Fibroblast of pulmonary artery (primary cell): ENCODE results near the gene ICAM2.
A peak's percentile ranks its signal among the peaks of the same experiment; 100 is the strongest.

ENCODE experiments used
- DNase-seq: peaks from one replicate; pipeline ENCODE4 v3.0.0-alpha.2; 2010; ENCODE audit warnings: low read depth
- H3K4me3 ChIP-seq: replicated peaks from 2 replicates; pipeline ENCODE4 v1.5.1; 2011; ENCODE audit warnings: low read depth, mild to moderate bottlenecking, control low read depth, low read length, moderate library complexity
- TF ChIP-seq, protein P1 (sequence below): IDR thresholded peaks from 2 replicates; pipeline ENCODE4 v1.5.1; 2011; ENCODE audit warnings: mild to moderate bottlenecking, control low read depth, low read length, inconsistent platforms; ENCODE audit errors: missing control alignments

ICAM2 gene

DNA sequence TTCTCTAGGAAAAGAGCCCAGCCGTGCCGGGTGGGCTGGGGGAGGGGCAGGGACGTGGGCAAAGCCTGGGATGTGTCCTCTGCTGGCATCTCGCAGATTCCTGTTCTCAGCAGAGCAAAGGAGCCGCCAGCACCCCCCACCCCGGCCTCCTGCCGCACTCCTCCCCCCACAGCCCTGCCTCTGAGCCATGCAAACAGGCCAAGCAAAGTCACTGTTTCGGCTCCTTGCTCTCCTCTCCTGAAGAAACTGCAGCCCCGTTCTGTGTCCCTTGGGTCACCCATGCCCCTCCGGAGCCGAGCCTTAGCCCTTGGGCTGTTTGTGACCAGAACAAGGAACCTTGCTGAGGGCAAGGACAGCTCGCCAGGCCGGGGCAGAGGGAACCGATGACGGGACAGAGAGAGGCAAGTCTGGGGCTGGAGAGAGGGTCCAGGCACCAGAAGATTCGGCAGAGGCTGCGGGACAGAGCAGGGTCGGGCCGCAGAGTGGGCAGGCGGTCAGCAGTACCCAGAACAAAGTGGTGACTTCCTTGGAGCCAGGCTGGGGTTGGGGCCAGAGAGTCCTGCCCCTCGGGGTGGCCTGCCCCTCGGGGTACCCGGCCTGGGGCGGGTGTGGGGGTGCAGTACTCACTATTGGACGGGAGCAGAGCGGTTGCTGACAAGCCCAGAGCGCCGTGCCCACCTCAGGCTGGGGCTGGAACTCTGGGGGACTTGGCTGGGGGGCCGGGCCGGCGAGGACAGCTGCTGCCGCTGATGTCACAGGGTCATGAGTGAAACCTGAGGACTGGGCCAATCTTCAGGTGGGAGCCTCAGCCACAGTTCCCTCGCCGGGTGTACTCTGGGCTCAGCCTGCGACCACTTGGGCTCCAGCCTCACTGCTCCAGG, 31.5 kb downstream of the ICAM2 start:
- TF ChIP-seq, protein P1, sequence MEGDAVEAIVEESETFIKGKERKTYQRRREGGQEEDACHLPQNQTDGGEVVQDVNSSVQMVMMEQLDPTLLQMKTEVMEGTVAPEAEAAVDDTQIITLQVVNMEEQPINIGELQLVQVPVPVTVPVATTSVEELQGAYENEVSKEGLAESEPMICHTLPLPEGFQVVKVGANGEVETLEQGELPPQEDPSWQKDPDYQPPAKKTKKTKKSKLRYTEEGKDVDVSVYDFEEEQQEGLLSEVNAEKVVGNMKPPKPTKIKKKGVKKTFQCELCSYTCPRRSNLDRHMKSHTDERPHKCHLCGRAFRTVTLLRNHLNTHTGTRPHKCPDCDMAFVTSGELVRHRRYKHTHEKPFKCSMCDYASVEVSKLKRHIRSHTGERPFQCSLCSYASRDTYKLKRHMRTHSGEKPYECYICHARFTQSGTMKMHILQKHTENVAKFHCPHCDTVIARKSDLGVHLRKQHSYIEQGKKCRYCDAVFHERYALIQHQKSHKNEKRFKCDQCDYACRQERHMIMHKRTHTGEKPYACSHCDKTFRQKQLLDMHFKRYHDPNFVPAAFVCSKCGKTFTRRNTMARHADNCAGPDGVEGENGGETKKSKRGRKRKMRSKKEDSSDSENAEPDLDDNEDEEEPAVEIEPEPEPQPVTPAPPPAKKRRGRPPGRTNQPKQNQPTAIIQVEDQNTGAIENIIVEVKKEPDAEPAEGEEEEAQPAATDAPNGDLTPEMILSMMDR, result no peak
- no peak for DNase-seq
- no peak overlapping the region for H3K4me3 ChIP-seq

DNA sequence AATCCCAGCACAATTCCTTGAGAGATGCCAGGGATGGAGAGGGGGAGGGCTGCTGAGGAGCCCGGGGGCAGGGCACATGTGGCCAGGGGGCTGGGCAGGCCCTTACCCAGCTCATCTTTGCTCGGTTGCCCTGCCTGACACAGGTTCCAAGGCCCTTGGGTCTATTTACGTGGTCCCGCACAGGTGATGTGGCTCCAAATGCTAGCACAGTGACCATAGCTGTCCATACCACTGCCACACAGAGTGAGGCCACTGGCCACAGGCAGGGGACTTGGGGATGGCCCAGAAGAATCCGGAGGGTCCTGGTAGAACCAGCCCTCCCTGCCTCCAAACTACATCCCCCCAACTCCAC, 32.3 kb downstream of the ICAM2 start:
- TF ChIP-seq, protein P1, result no peak
- no peak for DNase-seq
- H3K4me3 ChIP-seq, result no peak overlapping the region

DNA sequence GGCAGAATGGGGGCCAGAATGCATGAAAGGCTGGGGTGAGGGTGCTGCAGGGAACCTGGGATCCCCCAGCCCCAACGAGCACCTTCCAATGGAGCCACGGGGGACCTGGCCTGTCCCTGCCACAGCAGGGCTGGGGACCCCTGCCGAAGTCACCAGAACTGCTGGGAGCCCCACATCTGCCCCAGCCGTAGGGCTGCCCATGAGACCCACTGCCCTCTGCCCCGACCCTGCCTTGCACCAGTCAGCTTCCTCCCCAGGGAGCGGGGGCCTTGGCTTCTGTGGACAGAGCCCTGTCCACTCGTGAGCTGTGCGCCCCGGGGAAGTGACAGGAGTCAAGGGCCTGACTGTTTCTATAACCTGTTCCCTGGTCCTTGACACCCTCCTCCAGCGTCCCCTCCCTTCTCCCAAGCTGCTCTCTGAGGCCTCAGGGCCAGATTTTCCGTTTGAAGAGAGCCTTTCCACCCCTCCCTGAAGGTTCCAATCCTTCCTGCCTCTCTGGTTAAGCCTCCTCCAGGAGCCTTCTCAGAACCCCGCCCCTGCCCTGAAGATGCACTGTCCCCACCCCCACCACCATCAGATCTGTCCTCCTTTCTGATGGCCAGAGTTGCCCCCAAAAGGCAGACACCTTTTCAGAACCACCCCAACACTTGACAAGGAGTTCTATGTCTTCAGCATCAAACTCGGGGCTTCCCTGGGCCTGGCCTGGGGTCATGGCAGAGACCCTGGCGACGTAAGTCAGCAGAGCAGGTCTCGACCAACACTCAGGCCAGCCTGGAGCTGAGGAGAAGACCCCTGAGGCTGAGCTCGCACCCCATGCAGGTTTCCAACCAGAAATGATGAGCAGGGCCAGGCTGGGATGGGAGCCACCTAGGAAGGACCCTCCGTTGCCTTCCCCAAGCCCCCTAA, 33.0 kb downstream of the ICAM2 start:
- no peak overlapping the region for H3K4me3 ChIP-seq
- TF ChIP-seq, protein P1, result no peak
- DNase-seq, result no peak

DNA sequence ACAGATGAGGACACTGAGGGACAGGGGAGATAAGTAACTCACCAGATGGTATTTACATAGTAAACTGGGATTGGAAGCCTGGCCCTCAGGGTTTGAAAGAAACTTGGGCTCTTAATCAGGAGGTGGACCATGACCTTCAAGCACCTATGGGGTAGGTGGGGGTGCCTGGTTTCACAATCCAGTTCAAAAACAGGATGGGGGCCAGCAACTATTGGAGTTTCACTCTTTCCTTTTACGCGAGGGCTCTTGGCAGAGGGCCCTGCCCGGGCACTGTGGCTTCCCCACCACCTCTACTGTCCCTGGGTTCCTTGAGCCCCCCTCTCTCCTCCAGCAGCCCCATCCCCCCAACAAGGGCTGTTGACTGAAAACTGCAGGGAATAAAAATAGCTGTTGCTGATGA, 33.6 kb downstream of the ICAM2 start:
- TF ChIP-seq, protein P1, result no peak
- DNase-seq, result no peak
- H3K4me3 ChIP-seq, result no peak overlapping the region

DNA sequence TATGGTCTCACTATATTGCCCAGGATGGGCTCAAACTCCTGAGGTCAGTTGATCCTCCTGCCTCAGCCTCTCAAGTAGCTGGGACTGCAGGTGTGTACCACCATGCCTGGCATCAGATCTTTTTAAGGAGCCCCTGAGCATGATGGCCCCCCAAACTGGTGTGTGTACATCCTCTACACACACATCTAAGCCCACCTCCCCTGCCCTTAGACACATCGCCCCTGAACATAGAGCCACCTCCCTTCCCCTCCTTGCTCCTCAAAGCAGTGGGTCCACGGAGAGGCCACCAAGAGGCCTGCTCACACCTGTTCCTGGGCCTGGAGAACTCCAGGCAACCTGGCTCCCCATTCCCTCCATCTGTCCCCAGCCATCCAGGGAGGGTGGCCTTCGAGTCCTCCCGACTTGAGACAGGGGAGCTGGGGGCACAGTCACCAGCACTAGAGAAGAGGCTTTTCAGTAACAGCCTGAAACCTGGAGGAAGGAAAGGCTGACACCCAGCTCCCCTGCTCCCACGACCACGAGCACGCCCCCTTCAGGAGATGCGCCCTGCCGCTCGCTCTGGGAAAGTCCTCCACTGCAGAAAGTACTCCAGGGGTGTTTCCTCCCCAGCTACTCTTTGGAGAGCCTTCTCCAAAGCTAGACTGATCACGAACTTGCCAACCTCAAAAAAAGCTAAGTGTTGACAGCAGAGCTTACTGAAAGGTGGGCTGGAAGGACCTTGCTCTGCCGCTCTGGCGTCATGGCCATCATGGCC, 34.9 kb downstream of the ICAM2 start:
- no peak overlapping the region for H3K4me3 ChIP-seq
- DNase-seq, result no peak
- TF ChIP-seq, protein P1, result no peak

DNA sequence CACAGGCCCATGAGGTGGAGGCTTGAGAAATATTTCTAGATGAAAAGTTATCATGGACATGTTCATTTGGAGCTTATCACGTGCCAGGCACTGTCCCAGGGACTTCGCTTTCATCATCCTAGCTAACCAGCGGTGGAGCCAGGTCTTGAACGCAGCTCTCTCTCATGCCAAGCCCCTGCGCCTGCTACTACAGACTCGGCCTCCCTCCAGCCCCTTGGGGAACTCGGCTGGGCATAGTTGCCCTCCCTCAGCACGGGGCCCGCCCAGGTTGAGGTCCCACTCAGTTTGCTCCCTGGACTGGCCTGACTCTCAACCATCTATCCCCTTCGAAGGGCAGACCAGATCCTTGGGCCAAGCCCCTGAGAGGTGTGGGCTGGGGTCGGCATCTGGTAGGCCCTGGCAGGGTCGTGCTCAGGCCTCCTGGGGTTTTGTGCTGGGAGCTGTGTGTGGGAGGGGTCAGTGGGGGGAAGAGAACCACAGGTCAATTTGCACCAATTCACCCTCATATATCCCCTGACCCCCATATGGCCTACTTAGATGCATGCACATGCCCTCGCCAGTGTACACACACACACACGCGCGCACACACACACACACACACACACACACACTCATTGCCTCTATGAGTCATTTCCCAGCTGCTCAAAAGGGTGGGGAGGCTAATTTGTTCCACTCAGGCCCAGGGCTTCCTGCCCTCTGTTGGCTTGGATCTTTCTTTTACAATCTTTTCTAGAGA, 35.6 kb downstream of the ICAM2 start:
- TF ChIP-seq, protein P1, result no peak
- peak; percentile 90 for DNase-seq
- H3K4me3 ChIP-seq, result no peak overlapping the region
